WTC11 (cell line): ENCODE measurements around the gene MIB1. TPM values are rescaled to one million over a fixed set of nuclear protein-coding genes. Genes with fewer than 3 reads are reported as not detected.

Experiments
- ATAC-seq: fragments of 200-7000 bp; cut with Tn5 transposase; 2 replicates; pipeline ENCODE4 v1.10.0; 2021; ENCODE audit warnings: mild to moderate bottlenecking, moderate library complexity
- CTCF ChIA-PET: fragments of 300-600 bp; sonication (Branson Sonifier 250); formaldehyde crosslinking; loops from one replicate; lab custom pipeline; 2021; ENCODE audit warnings: antibody characterized with exemption; lab: Charles Lee
- POLR2A ChIA-PET: fragments of 350-600 bp; sonication (Branson Sonifier 250); formaldehyde crosslinking; loops from one replicate; lab custom pipeline; 2021; ENCODE audit warnings: antibody characterized with exemption; lab: Charles Lee
- DNase-seq: peaks from one replicate; pipeline ENCODE4 v3.0.0; 2021; ENCODE audit warnings: low spot score
- H3K27ac Mint-ChIP-seq: 2 replicates; pipeline ENCODE4 v1.8.0; 2021; ENCODE audit warnings: mixed read lengths
- H3K27me3 Mint-ChIP-seq: 2 replicates; pipeline ENCODE4 v1.8.0; 2021; ENCODE audit warnings: low read depth, mild to moderate bottlenecking, moderate library complexity, mixed read lengths
- H3K36me3 Mint-ChIP-seq: 2 replicates; pipeline ENCODE4 v1.8.0; 2021; ENCODE audit warnings: mixed read lengths
- H3K4me1 Mint-ChIP-seq: 2 replicates; pipeline ENCODE4 v1.8.0; 2022; ENCODE audit warnings: mixed read lengths
- H3K4me3 Mint-ChIP-seq: 2 replicates; pipeline ENCODE4 v1.8.0; 2021; ENCODE audit warnings: mild to moderate bottlenecking, moderate library complexity, mixed read lengths
- H3K9me3 Mint-ChIP-seq: 2 replicates; pipeline ENCODE4 v1.8.0; 2021; ENCODE audit warnings: mixed read lengths
- ATF6 ChIP-seq: sonication (generic); formaldehyde crosslinking; IDR thresholded peaks from 2 replicates; pipeline ENCODE4 v1.8.1; 2023; ENCODE audit warnings: mild to moderate bottlenecking, missing genetic modification reagents
- CREM ChIP-seq: sonication (generic); formaldehyde crosslinking; IDR thresholded peaks from 2 replicates; pipeline ENCODE4 v1.8.1; 2022; ENCODE audit warnings: mild to moderate bottlenecking, missing genetic modification reagents, moderate library complexity
- CTCF ChIP-seq: fragments of 200-600 bp; IDR thresholded peaks from 2 replicates; pipeline ENCODE4 v1.8.0; 2022; ENCODE audit warnings: antibody characterized with exemption
- ELF4 ChIP-seq: sonication (generic); formaldehyde crosslinking; IDR thresholded peaks from 2 replicates; pipeline ENCODE4 v1.8.1; 2022; ENCODE audit warnings: low read depth, mild to moderate bottlenecking, moderate library complexity, missing genetic modification reagents
- ESRRA ChIP-seq: sonication (generic); formaldehyde crosslinking; IDR thresholded peaks from 2 replicates; pipeline ENCODE4 v1.8.1; 2022; ENCODE audit warnings: mild to moderate bottlenecking, missing genetic modification reagents, borderline replicate concordance
- GTF2I ChIP-seq: fragments of 250-450 bp; sonication (Bioruptor Pico); conservative IDR thresholded peaks from 2 replicates; pipeline ENCODE4 v1.4.0; 2021; ENCODE audit warnings: mild to moderate bottlenecking
- HMGXB4 ChIP-seq: sonication (generic); formaldehyde crosslinking; IDR thresholded peaks from 2 replicates; pipeline ENCODE4 v1.8.1; 2023; ENCODE audit warnings: mild to moderate bottlenecking, moderate library complexity, missing genetic modification reagents
- IRF1 ChIP-seq: sonication (generic); formaldehyde crosslinking; IDR thresholded peaks from 2 replicates; pipeline ENCODE4 v1.8.0; 2023; ENCODE audit warnings: missing genetic modification reagents
- NFATC4 ChIP-seq: fragments of 250-450 bp; sonication (Bioruptor Pico); IDR thresholded peaks from 2 replicates; pipeline ENCODE4 v1.9.0; 2021; ENCODE audit warnings: mild to moderate bottlenecking
- NFE2L1 ChIP-seq: sonication (generic); formaldehyde crosslinking; IDR thresholded peaks from 2 replicates; pipeline ENCODE4 v1.8.1; 2023; ENCODE audit warnings: missing genetic modification reagents
- NR1H2 ChIP-seq: sonication (generic); formaldehyde crosslinking; IDR thresholded peaks from 2 replicates; pipeline ENCODE4 v1.9.0; 2021; ENCODE audit warnings: mild to moderate bottlenecking, moderate library complexity, missing genetic modification reagents
- RORB ChIP-seq: fragments of 250-450 bp; sonication (Bioruptor Pico); IDR thresholded peaks from 2 replicates; pipeline ENCODE4 v1.9.0; 2021; ENCODE audit warnings: mild to moderate bottlenecking
- SOX15 ChIP-seq: fragments of 250-450 bp; sonication (Bioruptor Pico); IDR thresholded peaks from 2 replicates; pipeline ENCODE4 v1.9.0; 2021; ENCODE audit warnings: mild to moderate bottlenecking
- TEAD1 ChIP-seq: sonication (generic); formaldehyde crosslinking; IDR thresholded peaks from 2 replicates; pipeline ENCODE4 v1.8.0; 2022; ENCODE audit warnings: mild to moderate bottlenecking, missing genetic modification reagents
- TP53 ChIP-seq: sonication (generic); formaldehyde crosslinking; IDR thresholded peaks from 2 replicates; pipeline ENCODE4 v1.8.1; 2023; ENCODE audit warnings: mild to moderate bottlenecking, missing genetic modification reagents
- ZNF317 ChIP-seq: sonication (generic); formaldehyde crosslinking; IDR thresholded peaks from 2 replicates; pipeline ENCODE4 v1.8.1; 2023; ENCODE audit warnings: low read depth, mild to moderate bottlenecking, moderate library complexity, missing genetic modification reagents, borderline replicate concordance
- total RNA-seq: library from RNA; stranded (reverse); gene quantifications from 3 replicates; pipeline ENCODE4 v1.2.3, GENCODE V29; 2021
- TF ChIP-seq, protein P1 (sequence below): fragments of 250-450 bp; sonication (Bioruptor Pico); IDR thresholded peaks from 2 replicates; pipeline ENCODE4 v2.1.2; 2022; ENCODE audit warnings: mild to moderate bottlenecking, moderate library complexity
- TF ChIP-seq, protein P2 (sequence below): fragments of 250-450 bp; sonication (Bioruptor Pico); IDR thresholded peaks from 2 replicates; pipeline ENCODE4 v1.9.0; 2021; ENCODE audit warnings: moderate library complexity, mild to moderate bottlenecking, inconsistent platforms, borderline replicate concordance
- TF ChIP-seq, protein P3 (sequence below): sonication (generic); formaldehyde crosslinking; IDR thresholded peaks from 2 replicates; pipeline ENCODE4 v1.8.1; 2023; ENCODE audit warnings: mild to moderate bottlenecking, missing genetic modification reagents, moderate library complexity
- TF ChIP-seq, protein P4 (sequence below): sonication (generic); formaldehyde crosslinking; IDR thresholded peaks from 2 replicates; pipeline ENCODE4 v1.8.1; 2022; ENCODE audit warnings: mild to moderate bottlenecking, moderate library complexity, missing genetic modification reagents
- TF ChIP-seq, protein P5 (sequence below): sonication (generic); formaldehyde crosslinking; conservative IDR thresholded peaks from 2 replicates; pipeline ENCODE4 v1.8.1; 2022; ENCODE audit warnings: mild to moderate bottlenecking, missing genetic modification reagents

MIB1 gene
- total RNA-seq, 1 experiment from 2014 or later = 63.9 TPM

DNA sequence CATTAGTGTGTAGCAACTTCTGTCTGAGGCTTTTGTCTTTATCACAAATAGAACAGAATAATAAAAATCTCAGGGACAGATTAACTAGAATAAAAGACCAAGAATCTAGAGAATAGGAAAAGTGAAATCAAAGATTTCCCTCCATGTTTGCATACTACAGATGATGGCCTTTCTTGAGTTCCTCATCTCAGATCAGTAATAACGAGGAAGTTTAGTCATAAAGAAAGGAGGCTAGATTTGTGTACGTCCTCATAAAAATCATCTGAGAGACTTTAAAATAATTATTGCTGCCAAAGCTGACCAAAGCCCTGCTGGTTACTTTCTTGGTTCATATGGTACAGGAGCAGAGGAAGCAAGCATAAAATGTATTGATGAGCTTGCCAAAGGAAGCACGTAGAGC is 117.3 kb downstream of the MIB1 start:
- POLR2A ChIA-PET = no interaction called here
- Mint-ChIP-seq H3K27me3 (no peaks in the 10 kb centered on the region), H3K4me3 (no peak overlapping the region), H3K27ac (no peak overlapping the region), H3K9me3 (no peaks in the 10 kb centered on the region), H3K36me3 (peaks cover 48% of the 10 kb centered on the region), H3K4me1 (no peaks in the 10 kb centered on the region)
- no peak for DNase-seq
- TF ChIP-seq RORB (CRISPR knock-in tag) (no peak), ATF6 (CRISPR knock-in tag) (no peak)
- CTCF ChIA-PET = no interaction called here
- no peak for ATAC-seq

DNA sequence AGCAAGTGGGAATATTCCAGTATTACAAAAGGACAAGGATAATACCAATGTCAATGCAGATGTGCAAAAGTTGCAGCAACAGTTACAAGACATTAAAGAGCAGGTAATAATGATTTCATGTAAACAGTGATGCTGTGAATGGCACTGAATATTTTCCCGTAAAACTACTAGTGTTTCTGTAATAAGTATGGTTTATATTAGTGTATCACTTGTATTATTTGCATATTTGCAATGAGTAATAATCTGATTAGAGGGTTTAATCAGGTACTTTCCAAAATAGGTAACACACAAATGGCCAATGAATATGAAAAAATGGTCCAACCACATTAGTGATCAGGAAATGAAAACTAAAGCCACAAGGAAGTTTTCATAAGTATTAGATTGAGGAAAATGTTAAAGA is 118.0 kb downstream of the MIB1 start:
- Mint-ChIP-seq H3K9me3 (no peaks in the 10 kb centered on the region), H3K27me3 (no peaks in the 10 kb centered on the region), H3K27ac (no peak overlapping the region), H3K36me3 (peaks cover 55% of the 10 kb centered on the region), H3K4me1 (no peaks in the 10 kb centered on the region), H3K4me3 (no peak overlapping the region)
- ATAC-seq = no peak
- CTCF ChIA-PET = no interaction called here
- DNase-seq = no peak
- no peak for TF ChIP-seq NR1H2 (CRISPR knock-in tag)
- TF ChIP-seq, protein P1, sequence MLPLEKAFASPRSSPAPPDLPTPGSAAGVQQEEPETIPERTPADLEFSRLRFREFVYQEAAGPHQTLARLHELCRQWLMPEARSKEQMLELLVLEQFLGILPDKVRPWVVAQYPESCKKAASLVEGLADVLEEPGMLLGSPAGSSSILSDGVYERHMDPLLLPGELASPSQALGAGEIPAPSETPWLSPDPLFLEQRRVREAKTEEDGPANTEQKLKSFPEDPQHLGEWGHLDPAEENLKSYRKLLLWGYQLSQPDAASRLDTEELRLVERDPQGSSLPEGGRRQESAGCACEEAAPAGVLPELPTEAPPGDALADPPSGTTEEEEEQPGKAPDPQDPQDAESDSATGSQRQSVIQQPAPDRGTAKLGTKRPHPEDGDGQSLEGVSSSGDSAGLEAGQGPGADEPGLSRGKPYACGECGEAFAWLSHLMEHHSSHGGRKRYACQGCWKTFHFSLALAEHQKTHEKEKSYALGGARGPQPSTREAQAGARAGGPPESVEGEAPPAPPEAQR = no peak
- no peak for TF ChIP-seq TP53 (CRISPR knock-in tag)
- TF ChIP-seq NFATC4 (CRISPR knock-in tag) = no peak
- no peak for TF ChIP-seq NFE2L1 (CRISPR knock-in tag)
- TF ChIP-seq, protein P2, sequence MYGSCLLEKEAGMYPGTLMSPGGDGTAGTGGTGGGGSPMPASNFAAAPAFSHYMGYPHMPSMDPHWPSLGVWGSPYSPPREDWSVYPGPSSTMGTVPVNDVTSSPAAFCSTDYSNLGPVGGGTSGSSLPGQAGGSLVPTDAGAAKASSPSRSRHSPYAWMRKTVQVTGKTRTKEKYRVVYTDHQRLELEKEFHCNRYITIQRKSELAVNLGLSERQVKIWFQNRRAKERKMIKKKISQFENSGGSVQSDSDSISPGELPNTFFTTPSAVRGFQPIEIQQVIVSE = no peak
- TF ChIP-seq, protein P3, sequence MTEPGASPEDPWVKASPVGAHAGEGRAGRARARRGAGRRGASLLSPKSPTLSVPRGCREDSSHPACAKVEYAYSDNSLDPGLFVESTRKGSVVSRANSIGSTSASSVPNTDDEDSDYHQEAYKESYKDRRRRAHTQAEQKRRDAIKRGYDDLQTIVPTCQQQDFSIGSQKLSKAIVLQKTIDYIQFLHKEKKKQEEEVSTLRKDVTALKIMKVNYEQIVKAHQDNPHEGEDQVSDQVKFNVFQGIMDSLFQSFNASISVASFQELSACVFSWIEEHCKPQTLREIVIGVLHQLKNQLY (CRISPR knock-in tag) = no peak
- no peak for TF ChIP-seq ELF4 (CRISPR knock-in tag)
- no peak for TF ChIP-seq GTF2I (CRISPR knock-in tag)
- TF ChIP-seq TEAD1 (CRISPR knock-in tag) = no peak
- TF ChIP-seq, all 79 proteins: peak for 0
- POLR2A ChIA-PET = no interaction called here

GRCh38 chr18:21864386-21864785 is 123.8 kb downstream of the MIB1 start:
- ATAC-seq (no peak), DNase-seq (no peak)
- Mint-ChIP-seq H3K4me3 (no peak overlapping the region), H3K4me1 (no peaks in the 10 kb centered on the region), H3K27me3 (no peaks in the 10 kb centered on the region), H3K9me3 (no peaks in the 10 kb centered on the region), H3K36me3 (peaks cover 36% of the 10 kb centered on the region), H3K27ac (no peak overlapping the region)
- ChIA-PET POLR2A (no interaction called here), CTCF (no interaction called here)
- TF ChIP-seq ESRRA (no peak), SOX15 (no peak), GTF2I (CRISPR knock-in tag) (no peak), ZNF317 (CRISPR knock-in tag) (no peak)

DNA sequence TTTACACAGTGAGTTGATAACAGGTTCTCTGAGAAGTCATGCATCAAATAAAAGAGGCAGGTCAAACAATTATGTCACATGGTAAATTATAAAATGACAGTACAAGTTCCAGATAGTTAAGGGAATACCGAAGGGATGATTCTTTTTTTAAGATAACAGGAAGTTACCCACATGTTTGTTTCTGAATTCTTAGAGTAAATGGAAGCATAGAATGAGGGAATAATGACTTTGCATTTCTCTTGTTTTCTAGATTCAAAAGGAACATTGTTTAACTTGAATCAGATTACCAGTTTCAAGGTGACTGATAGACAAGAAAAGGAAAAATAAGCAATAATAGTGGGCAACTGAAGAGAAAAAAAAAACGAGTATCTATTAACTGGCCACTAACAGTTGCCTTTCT is 124.5 kb downstream of the MIB1 start:
- H3K9me3 Mint-ChIP-seq = no peaks in the 10 kb centered on the region
- POLR2A ChIA-PET = no interaction called here
- ATAC-seq (no peak), DNase-seq (no peak)
- no peaks in the 10 kb centered on the region for H3K27me3 Mint-ChIP-seq
- no peaks in the 10 kb centered on the region for H3K4me1 Mint-ChIP-seq
- H3K27ac Mint-ChIP-seq = no peak overlapping the region
- CTCF ChIA-PET = no interaction called here
- no peak overlapping the region for H3K4me3 Mint-ChIP-seq
- H3K36me3 Mint-ChIP-seq = peaks cover 34% of the 10 kb centered on the region
- no peak for TF ChIP-seq CTCF
- TF ChIP-seq IRF1 (CRISPR knock-in tag) = no peak
- TF ChIP-seq, protein P4, sequence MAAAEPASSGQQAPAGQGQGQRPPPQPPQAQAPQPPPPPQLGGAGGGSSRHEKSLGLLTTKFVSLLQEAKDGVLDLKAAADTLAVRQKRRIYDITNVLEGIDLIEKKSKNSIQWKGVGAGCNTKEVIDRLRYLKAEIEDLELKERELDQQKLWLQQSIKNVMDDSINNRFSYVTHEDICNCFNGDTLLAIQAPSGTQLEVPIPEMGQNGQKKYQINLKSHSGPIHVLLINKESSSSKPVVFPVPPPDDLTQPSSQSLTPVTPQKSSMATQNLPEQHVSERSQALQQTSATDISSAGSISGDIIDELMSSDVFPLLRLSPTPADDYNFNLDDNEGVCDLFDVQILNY (CRISPR knock-in tag) = no peak
- TF ChIP-seq HMGXB4 (CRISPR knock-in tag) = no peak
- no peak for TF ChIP-seq CREM
- TF ChIP-seq, protein P5, sequence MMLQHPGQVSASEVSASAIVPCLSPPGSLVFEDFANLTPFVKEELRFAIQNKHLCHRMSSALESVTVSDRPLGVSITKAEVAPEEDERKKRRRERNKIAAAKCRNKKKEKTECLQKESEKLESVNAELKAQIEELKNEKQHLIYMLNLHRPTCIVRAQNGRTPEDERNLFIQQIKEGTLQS (CRISPR knock-in tag) = no peak
- no peak for TF ChIP-seq NR1H2 (CRISPR knock-in tag)
